Neural progenitor cell (in vitro differentiated cells): ENCODE results near the gene IRF8. TPM values are rescaled to one million over a fixed set of nuclear protein-coding genes. Genes with fewer than 3 reads are reported as not detected.

Experiments used
- DNase-seq: peaks from one replicate; pipeline ENCODE4 v3.0.0-alpha.2; 2016; ENCODE audit warnings: low spot score
- H2AFZ ChIP-seq: fragments of 200-600 bp; sonication (generic); replicated peaks from 2 replicates; pipeline ENCODE4 v1.6.1; 2016; ENCODE audit warnings: antibody characterized with exemption
- H3F3A ChIP-seq: fragments of 200-600 bp; sonication (generic); 2 replicates; pipeline ENCODE4 v1.6.1; 2016; ENCODE audit warnings: antibody characterized with exemption, low read depth
- H3K27ac ChIP-seq: fragments of 200-600 bp; sonication (generic); 2 replicates; pipeline ENCODE4 v1.5.1; 2016; ENCODE audit warnings: mild to moderate bottlenecking
- H3K27me3 ChIP-seq: fragments of 200-600 bp; sonication (generic); 2 replicates; pipeline ENCODE4 v1.6.1; 2016; ENCODE audit warnings: mild to moderate bottlenecking, moderate library complexity
- H3K36me3 ChIP-seq: fragments of 200-600 bp; sonication (generic); 2 replicates; pipeline ENCODE4 v1.5.1; 2016
- H3K4me1 ChIP-seq: fragments of 200-600 bp; sonication (generic); 2 replicates; pipeline ENCODE4 v1.6.1; 2016; ENCODE audit warnings: mixed run types
- H3K4me2 ChIP-seq: fragments of 200-600 bp; sonication (generic); 2 replicates; pipeline ENCODE4 v1.6.1; 2016
- H3K4me3 ChIP-seq: fragments of 200-600 bp; sonication (generic); 2 replicates; pipeline ENCODE4 v1.5.1; 2016
- H3K79me2 ChIP-seq: fragments of 200-600 bp; sonication (generic); 2 replicates; pipeline ENCODE4 v1.6.1; 2016; ENCODE audit warnings: low read depth
- H3K9ac ChIP-seq: fragments of 200-600 bp; sonication (generic); 2 replicates; pipeline ENCODE4 v1.6.1; 2016
- H3K9me3 ChIP-seq: fragments of 200-600 bp; sonication (generic); 2 replicates; pipeline ENCODE4 v1.5.1; 2016; ENCODE audit warnings: low read depth
- H4K20me1 ChIP-seq: fragments of 200-600 bp; sonication (generic); 2 replicates; pipeline ENCODE4 v1.6.1; 2016; ENCODE audit warnings: low read depth
- H3K27ac Mint-ChIP-seq: 3 replicates; pipeline ENCODE4 v1.8.0; 2021; ENCODE audit warnings: mixed read lengths
- H3K27me3 Mint-ChIP-seq: 2 replicates; pipeline ENCODE4 v1.8.0; 2022; ENCODE audit warnings: low read depth, mild to moderate bottlenecking, inconsistent platforms, moderate library complexity, mixed read lengths; ENCODE audit not compliant: insufficient read depth
- H3K36me3 Mint-ChIP-seq: 3 replicates; pipeline ENCODE4 v1.8.0; 2021; ENCODE audit warnings: mixed read lengths
- H3K4me1 Mint-ChIP-seq: 3 replicates; pipeline ENCODE4 v1.8.0; 2021; ENCODE audit warnings: mixed read lengths
- H3K4me3 Mint-ChIP-seq: 3 replicates; pipeline ENCODE4 v1.8.0; 2021; ENCODE audit warnings: mild to moderate bottlenecking, moderate library complexity, mixed read lengths
- H3K9me3 Mint-ChIP-seq: 3 replicates; pipeline ENCODE4 v1.8.0; 2020; ENCODE audit warnings: mixed read lengths
- EZH2 ChIP-seq: fragments of 200-600 bp; sonication (generic); IDR thresholded peaks from 2 replicates; pipeline ENCODE4 v1.6.1; 2017; ENCODE audit warnings: antibody characterized with exemption, mild to moderate bottlenecking, moderate library complexity
- EZH2phosphoT487 ChIP-seq: fragments of 200-600 bp; sonication (generic); IDR thresholded peaks from 2 replicates; pipeline ENCODE4 v1.6.1; 2017; ENCODE audit warnings: antibody characterized with exemption
- total RNA-seq: library from RNA; depleted of rRNA; stranded (reverse); fragments of >200 nt; gene quantifications from 2 replicates; pipeline ENCODE4 v1.2.3, GENCODE V29; 2015; ENCODE audit warnings: low replicate concordance
- TF ChIP-seq, protein P1 (sequence below): fragments of 200-600 bp; sonication (generic); IDR thresholded peaks from 2 replicates; pipeline ENCODE4 v1.5.1; 2017; ENCODE audit warnings: antibody characterized with exemption, mild to moderate bottlenecking

IRF8 gene
- total RNA-seq, 1 donor from 2014 or later: 1.2 TPM

DNA sequence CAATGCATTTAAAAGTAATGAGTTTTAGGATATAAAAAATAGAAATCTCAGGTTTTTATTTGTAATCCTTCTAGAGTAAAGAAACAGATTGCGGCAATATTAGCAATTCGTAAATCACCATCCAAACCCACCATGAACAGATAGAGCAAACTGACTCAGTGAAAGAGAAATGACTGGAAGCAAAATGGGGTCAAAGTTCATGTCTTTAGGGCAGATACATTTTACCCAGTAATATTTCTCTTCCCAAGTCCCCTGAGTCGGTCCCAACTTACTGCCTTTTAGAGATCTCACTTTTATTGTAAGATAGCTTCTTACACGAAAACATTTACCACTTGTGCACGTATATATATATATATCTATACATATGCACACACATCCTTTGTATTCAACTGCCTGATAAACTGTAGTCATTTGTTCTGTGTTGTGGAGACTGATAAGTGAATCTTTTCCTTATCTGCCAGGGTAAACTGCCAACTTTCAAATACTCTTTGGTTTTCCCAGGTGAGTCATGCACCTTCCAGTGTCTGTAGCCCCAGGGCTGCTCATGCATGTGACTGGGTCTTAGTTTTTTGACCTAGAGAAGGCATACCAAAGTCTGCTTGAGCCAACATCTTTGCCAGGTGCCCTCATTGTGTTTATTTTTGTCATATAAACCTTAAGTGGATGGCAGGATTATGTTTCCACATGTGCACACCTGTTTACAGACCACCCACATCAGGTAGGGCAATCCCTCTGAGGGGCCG is 7.8 kb upstream of the IRF8 start:
- H3K27me3 Mint-ChIP-seq: peaks cover 22% of the 10 kb centered on the region
- Histone ChIP-seq H3F3A (no peaks in the 10 kb centered on the region), H3K27ac (no peak overlapping the region), H3K9me3 (no peaks in the 10 kb centered on the region), H3K4me1 (peaks cover 9% of the 10 kb centered on the region), H3K36me3 (no peaks in the 10 kb centered on the region), H2AFZ (no peak overlapping the region), H3K27me3 (peaks cover 30% of the 10 kb centered on the region), H3K4me3 (no peak overlapping the region), H4K20me1 (no peaks in the 10 kb centered on the region), H3K9ac (no peak overlapping the region), H3K4me2 (no peak overlapping the region), H3K79me2 (no peaks in the 10 kb centered on the region)
- no peak for TF ChIP-seq EZH2
- no peak overlapping the region for H3K4me3 Mint-ChIP-seq
- no peaks in the 10 kb centered on the region for H3K9me3 Mint-ChIP-seq
- H3K36me3 Mint-ChIP-seq: no peaks in the 10 kb centered on the region
- peaks cover 3% of the 10 kb centered on the region for H3K4me1 Mint-ChIP-seq
- DNase-seq: no peak
- H3K27ac Mint-ChIP-seq: no peak overlapping the region

DNA sequence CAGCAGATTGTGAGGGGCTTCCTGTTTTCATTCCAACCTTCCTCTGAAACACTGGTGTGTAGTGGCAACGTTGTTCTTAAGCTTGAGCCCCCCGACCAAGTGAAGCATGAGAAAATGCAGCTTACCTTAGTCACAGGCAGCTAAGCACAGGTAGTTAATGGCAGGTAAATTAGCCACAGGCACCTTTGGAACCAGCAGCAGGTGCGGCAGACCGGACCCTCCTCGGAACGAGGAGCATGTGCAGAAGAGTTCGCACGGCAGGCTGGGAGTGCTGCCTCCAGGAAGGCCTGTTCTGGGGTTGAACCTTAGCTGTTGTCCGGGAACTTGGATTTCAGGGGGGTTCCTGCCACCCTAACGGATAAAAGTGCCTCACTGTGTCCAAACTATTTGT is 7.2 kb upstream of the IRF8 start:
- no peak overlapping the region for H3K27ac Mint-ChIP-seq

DNA sequence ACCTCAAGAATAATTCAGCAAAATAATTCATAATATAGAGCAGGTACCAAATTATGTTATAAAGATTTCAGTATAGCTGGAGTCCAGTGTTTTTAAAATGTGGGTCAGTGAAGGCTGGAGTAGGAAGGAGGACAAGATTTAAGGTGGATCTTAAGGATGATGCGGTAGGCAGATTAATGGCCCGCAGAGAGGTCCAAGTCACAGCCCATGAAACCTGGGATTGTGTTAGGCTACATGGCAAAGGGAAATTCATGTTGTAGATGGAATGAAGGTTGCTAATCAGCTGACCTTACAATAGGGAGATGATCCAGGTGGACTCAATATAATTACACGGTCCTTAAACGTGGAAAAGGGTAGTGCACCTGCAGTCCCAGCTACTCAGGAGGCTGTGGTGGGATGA is 6.2 kb upstream of the IRF8 start:
- no peak overlapping the region for H2AFZ ChIP-seq
- H3K27me3 Mint-ChIP-seq: peaks cover 30% of the 10 kb centered on the region
- no peak overlapping the region for H3K4me2 ChIP-seq
- no peak overlapping the region for H3K4me3 ChIP-seq
- TF ChIP-seq EZH2 (no peak), EZH2phosphoT487 (no peak)
- TF ChIP-seq, protein P1, sequence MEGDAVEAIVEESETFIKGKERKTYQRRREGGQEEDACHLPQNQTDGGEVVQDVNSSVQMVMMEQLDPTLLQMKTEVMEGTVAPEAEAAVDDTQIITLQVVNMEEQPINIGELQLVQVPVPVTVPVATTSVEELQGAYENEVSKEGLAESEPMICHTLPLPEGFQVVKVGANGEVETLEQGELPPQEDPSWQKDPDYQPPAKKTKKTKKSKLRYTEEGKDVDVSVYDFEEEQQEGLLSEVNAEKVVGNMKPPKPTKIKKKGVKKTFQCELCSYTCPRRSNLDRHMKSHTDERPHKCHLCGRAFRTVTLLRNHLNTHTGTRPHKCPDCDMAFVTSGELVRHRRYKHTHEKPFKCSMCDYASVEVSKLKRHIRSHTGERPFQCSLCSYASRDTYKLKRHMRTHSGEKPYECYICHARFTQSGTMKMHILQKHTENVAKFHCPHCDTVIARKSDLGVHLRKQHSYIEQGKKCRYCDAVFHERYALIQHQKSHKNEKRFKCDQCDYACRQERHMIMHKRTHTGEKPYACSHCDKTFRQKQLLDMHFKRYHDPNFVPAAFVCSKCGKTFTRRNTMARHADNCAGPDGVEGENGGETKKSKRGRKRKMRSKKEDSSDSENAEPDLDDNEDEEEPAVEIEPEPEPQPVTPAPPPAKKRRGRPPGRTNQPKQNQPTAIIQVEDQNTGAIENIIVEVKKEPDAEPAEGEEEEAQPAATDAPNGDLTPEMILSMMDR: no peak
- no peak for DNase-seq
- H4K20me1 ChIP-seq: no peaks in the 10 kb centered on the region
- H3F3A ChIP-seq: no peaks in the 10 kb centered on the region
- no peak overlapping the region for H3K27ac Mint-ChIP-seq
- H3K9ac ChIP-seq: no peak overlapping the region
- H3K4me3 Mint-ChIP-seq: no peak overlapping the region
- peaks cover 46% of the 10 kb centered on the region for H3K27me3 ChIP-seq
- peaks cover 6% of the 10 kb centered on the region for H3K4me1 ChIP-seq
- no peaks in the 10 kb centered on the region for H3K9me3 ChIP-seq
- H3K79me2 ChIP-seq: no peaks in the 10 kb centered on the region
- no peak overlapping the region for H3K27ac ChIP-seq
- peaks cover 3% of the 10 kb centered on the region for H3K4me1 Mint-ChIP-seq
- H3K9me3 Mint-ChIP-seq: no peaks in the 10 kb centered on the region
- no peaks in the 10 kb centered on the region for H3K36me3 Mint-ChIP-seq
- no peaks in the 10 kb centered on the region for H3K36me3 ChIP-seq

More for the DNA sequence above, 7.2 kb upstream of the IRF8 start:
- peaks cover 3% of the 10 kb centered on the region for H3K4me1 Mint-ChIP-seq
- Histone ChIP-seq H3F3A (no peaks in the 10 kb centered on the region), H3K27me3 (peaks cover 36% of the 10 kb centered on the region), H3K4me3 (no peak overlapping the region), H4K20me1 (no peaks in the 10 kb centered on the region), H3K9me3 (no peaks in the 10 kb centered on the region), H3K36me3 (no peaks in the 10 kb centered on the region), H3K27ac (no peak overlapping the region), H3K9ac (no peak overlapping the region), H3K4me1 (peaks cover 8% of the 10 kb centered on the region), H3K4me2 (no peak overlapping the region), H2AFZ (no peak overlapping the region), H3K79me2 (no peaks in the 10 kb centered on the region)
- no peak overlapping the region for H3K4me3 Mint-ChIP-seq
- no peaks in the 10 kb centered on the region for H3K36me3 Mint-ChIP-seq
- peaks cover 24% of the 10 kb centered on the region for H3K27me3 Mint-ChIP-seq
- H3K9me3 Mint-ChIP-seq: no peaks in the 10 kb centered on the region
- DNase-seq: no peak
- TF ChIP-seq EZH2 (no peak), EZH2phosphoT487 (no peak)
- TF ChIP-seq, protein P1: no peak

DNA sequence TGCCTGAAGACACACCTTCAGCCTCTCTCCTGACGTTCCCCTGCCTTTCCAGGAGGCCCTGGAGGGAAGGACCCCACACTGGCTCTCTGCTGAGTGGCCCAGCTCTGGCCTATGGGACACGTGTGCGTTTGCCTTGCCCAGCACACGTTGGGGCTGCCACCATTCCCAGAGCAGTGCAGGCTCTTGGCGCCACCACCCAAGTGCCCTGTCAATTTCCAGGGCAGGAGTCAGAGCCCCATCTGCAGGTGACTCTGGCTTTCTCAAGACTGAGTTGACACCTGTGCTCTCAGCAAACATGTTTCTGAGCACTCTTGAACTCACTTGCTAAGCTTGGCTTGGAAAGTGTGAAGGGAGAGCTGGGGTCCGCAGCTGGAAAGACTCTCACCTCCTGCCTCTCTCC is 4.7 kb upstream of the IRF8 start:
- Histone ChIP-seq H4K20me1 (no peaks in the 10 kb centered on the region), H3K4me3 (no peak overlapping the region), H3K27ac (no peak overlapping the region), H2AFZ (no peak overlapping the region), H3K4me2 (no peak overlapping the region), H3K9ac (no peak overlapping the region), H3K27me3 (peaks cover 61% of the 10 kb centered on the region), H3K36me3 (no peaks in the 10 kb centered on the region), H3K4me1 (peaks cover 11% of the 10 kb centered on the region), H3K79me2 (no peaks in the 10 kb centered on the region), H3K9me3 (no peaks in the 10 kb centered on the region), H3F3A (no peaks in the 10 kb centered on the region)
- Mint-ChIP-seq H3K36me3 (no peaks in the 10 kb centered on the region), H3K27me3 (peaks cover 38% of the 10 kb centered on the region), H3K27ac (no peak overlapping the region), H3K9me3 (no peaks in the 10 kb centered on the region), H3K4me3 (no peak overlapping the region), H3K4me1 (peaks cover 7% of the 10 kb centered on the region)
- no peak for DNase-seq
- TF ChIP-seq EZH2phosphoT487 (no peak), EZH2 (no peak)
- TF ChIP-seq, protein P1: no peak
